NCI-H2029 treated with DMSO at 0.1 percent for 48 hours (cell line): ENCODE measurements around the gene ACER3.
"Not testable (repeated sequence)": the region's sequence is repeated elsewhere in the genome, so short reads cannot be mapped to it uniquely, and the experiment has no call there.

ENCODE experiments used
- DNase-seq: peaks from one replicate; lab custom pipeline; 2025; lab: John Stamatoyannopoulos, UW

ACER3 gene

DNA sequence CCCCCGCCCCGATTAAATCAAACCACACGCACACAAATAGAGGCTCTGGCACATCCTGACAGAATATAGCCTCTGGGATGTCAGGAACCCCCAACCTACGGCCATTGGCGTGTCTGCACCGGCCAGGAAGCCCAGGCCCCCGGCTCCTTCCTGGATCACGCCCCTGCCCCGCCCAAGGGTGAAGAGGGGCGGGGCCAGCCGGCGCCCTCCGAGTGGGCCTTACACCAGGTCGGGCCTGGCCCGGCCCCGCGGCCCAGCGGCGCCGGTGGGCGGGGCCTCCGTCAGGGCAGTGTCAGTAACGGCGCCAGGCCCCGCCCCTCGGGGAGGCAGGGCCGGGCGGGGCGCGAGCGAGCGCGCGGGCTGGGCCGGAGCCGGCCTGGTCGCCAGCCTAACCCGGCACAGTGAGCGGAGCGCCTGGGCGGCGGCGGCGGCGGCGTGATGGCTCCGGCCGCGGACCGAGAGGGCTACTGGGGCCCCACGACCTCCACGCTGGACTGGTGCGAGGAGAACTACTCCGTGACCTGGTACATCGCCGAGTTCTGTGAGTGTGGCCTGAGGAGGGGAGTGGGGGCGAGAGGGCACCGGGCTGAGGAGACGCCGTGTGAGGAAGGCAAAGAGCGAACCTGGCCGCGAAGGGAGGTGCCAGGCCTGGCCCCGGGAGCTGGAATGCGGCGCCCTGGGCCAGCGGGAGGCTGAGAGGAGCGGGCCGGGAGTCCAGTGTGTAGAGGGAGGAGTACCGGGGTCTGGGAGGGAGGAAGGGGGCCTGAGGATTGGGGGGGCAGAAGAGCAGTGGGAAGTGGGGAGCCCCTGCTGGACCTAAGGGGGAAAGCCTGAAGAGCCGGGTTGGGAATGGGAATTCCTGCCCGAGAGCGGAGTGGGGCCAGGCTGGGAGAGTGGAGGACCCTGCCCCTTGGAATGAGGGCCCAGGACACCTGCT is at the start of gene ACER3:
Gene ACER3, plus strand, starts transcription at position 380 of the 937 bp plus-strand sequence. Its CDS starts 59 bp downstream, at position 439.
- peak; percentile 50 for DNase-seq

DNA sequence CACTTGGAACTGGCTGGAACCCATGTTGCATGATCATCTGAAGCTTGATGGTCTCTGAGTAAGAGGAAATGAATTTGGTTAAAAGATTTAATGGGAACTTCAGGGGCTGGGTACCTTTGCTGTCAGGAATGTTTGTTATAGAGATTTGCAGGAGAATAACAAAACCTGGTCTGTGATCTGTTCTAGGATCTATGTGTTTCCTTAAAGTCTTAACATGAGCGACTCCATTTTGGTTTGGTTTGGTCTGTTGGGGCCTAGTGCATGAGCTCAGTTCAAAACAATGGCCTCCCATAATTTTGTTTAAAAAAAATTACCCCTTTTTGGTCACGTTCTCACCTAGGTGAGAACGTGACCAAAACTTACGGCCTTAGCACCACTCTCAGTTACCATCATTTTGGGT is 49.5 kb upstream of the ACER3 start:
- no peak for DNase-seq

DNA sequence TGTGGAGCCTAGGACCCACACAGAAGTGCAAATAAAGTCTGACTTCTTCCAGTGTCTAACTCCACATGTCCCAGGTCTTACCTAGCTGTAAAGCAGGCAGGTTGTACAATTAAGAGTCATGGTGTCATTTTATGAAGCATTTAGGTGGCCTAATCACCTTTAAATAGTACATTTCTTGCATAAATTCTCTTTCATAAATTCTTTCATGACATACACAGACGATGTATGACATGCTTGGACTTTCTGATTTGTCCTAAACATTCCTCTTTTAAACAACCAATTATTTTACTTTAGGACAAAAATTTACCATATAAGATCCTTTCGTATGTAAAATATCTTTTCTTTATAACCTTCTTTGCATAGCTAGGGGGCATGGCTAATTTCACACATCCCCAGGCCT is 46.3 kb upstream of the ACER3 start:
- DNase-seq, result no peak

- not testable (repeated sequence) for DNase-seq
These were observed 45.0 kb upstream of the ACER3 start for GRCh38 chr11:76815678-76816077.

GRCh38 chr11:76820184-76820566 is 40.5 kb upstream of the ACER3 start:
- DNase-seq, result no peak

DNA sequence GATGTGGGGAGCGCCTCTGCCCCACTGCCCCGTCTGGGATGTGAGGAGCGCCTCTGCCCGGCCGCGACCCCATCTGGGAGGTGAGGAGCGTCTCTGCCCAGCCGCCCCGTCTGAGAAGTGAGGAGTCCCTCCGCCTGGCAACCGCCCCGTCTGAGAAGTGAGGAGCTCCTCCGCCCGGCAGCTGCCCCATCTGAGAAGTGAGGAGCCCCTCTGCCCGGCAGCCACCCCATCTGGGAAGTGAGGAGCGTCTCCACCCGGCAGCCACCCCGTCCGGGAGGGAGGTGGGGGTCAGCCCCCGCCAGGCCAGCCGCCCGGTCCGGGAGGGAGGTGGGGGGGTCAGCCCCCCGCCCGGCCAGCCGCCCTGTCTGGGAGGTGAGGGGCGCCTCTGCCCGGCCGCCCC is 39.3 kb upstream of the ACER3 start:
- DNase-seq, result not testable (repeated sequence)

GRCh38 chr11:76822406-76822805 is 38.3 kb upstream of the ACER3 start:
- DNase-seq, result no peak

- DNase-seq, result no peak
These were observed 37.2 kb upstream of the ACER3 start for GRCh38 chr11:76823481-76824028.

GRCh38 chr11:76824083-76824939 is 36.4 kb upstream of the ACER3 start:
- no peak for DNase-seq

DNA sequence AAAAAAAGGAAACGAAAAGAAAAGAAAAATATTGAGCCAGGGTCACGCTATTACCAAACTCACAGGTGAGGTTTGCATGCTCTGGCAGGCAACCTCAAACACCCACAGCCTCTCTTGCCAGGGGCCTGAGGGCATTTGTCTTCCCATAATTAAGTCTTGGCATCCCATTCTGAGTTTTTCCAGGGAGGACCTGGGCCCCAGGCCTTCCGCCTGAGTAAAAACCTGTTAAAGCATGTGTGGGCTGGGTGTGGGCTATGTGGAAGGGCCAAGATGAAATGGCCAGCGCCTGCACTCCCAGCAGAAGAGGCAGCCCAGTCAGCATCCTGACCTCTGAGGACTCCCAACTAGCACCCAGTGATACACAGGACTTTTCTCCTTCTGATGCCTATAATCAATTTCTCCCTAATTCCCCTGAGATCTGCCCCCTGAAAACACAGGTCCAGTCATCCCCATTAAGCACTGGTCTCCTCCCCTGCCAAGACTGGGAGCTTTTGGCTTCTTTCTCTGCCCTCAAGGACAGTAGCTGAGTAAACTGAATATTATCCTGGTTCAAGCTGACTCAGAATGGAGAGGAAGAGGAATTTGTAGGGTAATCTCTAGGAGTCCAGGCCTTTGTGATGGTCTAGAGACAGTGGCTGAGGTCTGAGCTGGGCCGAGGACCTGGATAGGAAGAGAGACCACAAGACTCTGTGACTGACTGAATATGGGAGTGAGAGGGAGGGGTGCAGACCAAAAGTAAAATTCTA is 35.6 kb upstream of the ACER3 start:
- DNase-seq, result no peak

GRCh38 chr11:76825726-76826396 is 34.9 kb upstream of the ACER3 start:
- DNase-seq, result no peak

- DNase-seq, result not testable (repeated sequence)
These were observed 34.2 kb upstream of the ACER3 start for GRCh38 chr11:76826508-76826907.

- DNase-seq, result not testable (repeated sequence)
These were observed 33.7 kb upstream of the ACER3 start for GRCh38 chr11:76827005-76827404.

- DNase-seq, result no peak
These were observed 29.9 kb upstream of the ACER3 start for GRCh38 chr11:76830639-76831327.

DNA sequence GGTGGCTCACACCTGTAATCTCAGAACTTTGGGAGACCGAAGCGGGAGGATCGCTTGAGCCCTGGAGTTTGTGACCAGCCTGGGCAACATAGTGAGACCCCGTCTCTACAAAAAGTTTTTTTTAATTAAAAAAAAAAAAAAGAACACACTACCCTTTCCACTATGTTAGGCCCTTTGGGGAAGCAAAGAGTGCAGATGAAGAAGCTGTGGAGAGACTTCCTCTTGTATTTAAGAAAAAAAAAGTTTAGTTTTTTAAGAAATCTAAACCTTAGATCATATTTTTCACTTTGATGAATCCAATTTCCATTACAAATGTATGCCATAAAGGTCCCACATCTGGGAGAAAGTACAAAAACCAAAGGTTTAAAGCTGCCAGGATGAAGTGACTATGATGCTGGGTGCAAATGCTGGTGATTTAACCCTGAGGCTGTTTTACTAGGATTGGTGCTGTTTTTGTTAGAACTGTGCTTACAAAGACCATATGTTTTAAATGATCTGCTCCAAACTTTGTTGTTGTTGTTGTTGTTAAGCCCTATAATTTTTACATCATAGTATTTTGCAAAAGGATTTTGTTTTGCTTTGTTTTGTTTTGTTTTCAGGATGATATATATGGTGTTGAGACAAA is 28.9 kb upstream of the ACER3 start:
- no peak for DNase-seq

DNA sequence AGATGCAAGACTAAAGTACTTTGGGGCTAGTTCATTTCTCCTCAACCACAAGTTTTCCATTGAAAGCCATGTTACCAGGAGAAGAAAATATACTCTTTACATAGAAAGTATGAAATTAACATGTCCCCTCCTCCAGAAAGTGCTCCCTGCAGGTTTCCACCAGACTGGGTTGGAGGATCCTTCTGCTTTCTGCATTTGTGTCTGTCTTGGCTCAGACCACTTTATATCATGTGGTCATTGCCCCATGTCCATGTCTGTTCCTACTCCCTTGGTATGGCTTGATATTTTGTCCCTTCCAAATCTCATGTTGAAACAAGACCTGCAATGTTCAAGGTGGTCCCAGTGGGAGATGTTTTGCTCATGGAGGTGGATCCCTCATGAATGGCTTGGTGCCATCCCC is 28.4 kb upstream of the ACER3 start:
- DNase-seq, result no peak

DNA sequence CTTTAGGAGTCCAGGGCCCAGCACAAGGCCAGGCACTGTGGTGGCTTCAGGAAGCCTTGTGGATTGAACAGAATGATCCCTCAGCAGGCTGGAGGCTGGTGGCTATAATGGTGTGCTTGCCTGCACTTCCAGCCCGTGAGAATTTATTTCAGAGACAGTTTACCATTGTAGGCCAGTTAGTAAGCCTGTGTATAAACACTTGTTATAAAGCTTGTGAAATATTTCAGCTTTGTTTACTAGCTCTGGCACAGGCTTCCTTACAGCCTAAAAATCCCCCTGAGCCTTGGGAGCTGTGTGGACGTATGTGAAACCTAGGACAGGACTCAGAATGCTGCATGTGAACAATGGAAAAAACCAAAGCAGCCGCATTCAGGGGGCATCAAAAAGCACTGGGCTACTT is 26.6 kb upstream of the ACER3 start:
- no peak for DNase-seq

GRCh38 chr11:76835036-76835435 is 25.7 kb upstream of the ACER3 start:
- DNase-seq, result no peak

DNA sequence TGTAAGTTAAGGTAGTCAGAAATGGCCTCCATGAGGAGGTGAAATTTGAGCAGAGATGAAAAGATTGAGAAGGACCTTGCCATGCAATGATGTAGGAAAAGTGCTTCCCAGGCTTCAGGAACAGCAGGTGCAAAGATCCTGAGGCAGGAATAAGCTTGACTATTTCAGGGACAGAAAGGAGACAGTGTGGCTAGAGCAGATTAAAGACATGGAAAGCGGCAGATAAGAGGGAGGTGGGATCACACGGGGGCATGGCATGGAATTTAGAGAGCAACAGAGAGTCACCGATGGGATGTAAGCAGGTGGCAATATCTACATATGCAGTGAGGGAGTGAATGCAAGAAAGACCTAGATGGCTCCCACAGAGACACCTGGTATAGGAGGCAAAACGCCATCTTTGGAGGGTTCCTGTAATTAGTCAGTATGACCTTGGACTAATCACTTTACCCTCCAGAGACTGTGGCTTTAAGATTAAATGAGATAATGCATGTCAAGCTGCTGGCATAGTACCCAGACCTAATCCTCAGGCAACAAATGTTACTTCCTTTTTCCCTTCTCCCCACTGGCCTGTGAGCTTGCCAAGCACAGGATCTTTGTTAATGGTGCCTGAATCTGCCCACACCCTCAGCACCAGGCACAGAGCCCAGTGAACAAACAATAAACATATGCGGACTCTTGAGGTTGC is 24.6 kb upstream of the ACER3 start:
- DNase-seq, result peak; percentile 91
